Astrocyte of the spinal cord (primary cell): Measurements from ENCODE around the gene TAGLN3.

ENCODE experiments used
- DNase-seq: peaks from one replicate; pipeline ENCODE4 v3.0.0; 2011; ENCODE audit warnings: low read depth, low spot score
- H3K4me3 ChIP-seq: 2 replicates; pipeline ENCODE4 v1.5.1; 2011; ENCODE audit warnings: low read depth, mild to moderate bottlenecking, low read length, moderate library complexity
- CTCF ChIP-seq: IDR thresholded peaks from 2 replicates; pipeline ENCODE4 v1.5.1; 2012; ENCODE audit warnings: low read depth, mild to moderate bottlenecking, low read length, inconsistent platforms
- in situ Hi-C: cut with HindIII; loops from 2 replicates; pipeline ENCODE4 v1.10.0; 2017; ENCODE audit warnings: low sequenced_read_pairs

TAGLN3 gene

GRCh38 chr3:112000966-112001365 is 2.2 kb downstream of the TAGLN3 start:
- no peak overlapping the region for H3K4me3 ChIP-seq
- in situ Hi-C loops: no loop called here
- no peak for DNase-seq
- no peak for TF ChIP-seq CTCF

GRCh38 chr3:112001526-112001925 is 2.8 kb downstream of the TAGLN3 start:
- no peak for TF ChIP-seq CTCF
- H3K4me3 ChIP-seq: no peak overlapping the region
- no peak for DNase-seq
- in situ Hi-C loops: no loop called here

- no peak for DNase-seq
- H3K4me3 ChIP-seq: no peak overlapping the region
- in situ Hi-C loops: no loop called here
- no peak for TF ChIP-seq CTCF
Measured at GRCh38 chr3:112002096-112002971, 3.6 kb downstream of the TAGLN3 start.

GRCh38 chr3:112003321-112004080 is 4.8 kb downstream of the TAGLN3 start:
- H3K4me3 ChIP-seq: no peak overlapping the region
- no peak for DNase-seq
- in situ Hi-C loops: no loop called here
- no peak for TF ChIP-seq CTCF

- no peak for TF ChIP-seq CTCF
- in situ Hi-C loops: no loop called here
- no peak for DNase-seq
- H3K4me3 ChIP-seq: no peak overlapping the region
Measured at GRCh38 chr3:112004187-112004586, 5.5 kb downstream of the TAGLN3 start.

GRCh38 chr3:112004669-112005068 is 5.9 kb downstream of the TAGLN3 start:
- in situ Hi-C loops: no loop called here

More at GRCh38 chr3:112004669-112005068, 5.9 kb downstream of the TAGLN3 start:
- TF ChIP-seq CTCF: no peak
- H3K4me3 ChIP-seq: no peak overlapping the region
- no peak for DNase-seq
